HL-60 (cell line): Measurements from ENCODE around the gene PGC.

Experiments used
- CTCF ChIP-seq: IDR thresholded peaks from one replicate; pipeline ENCODE4 v1.5.1; 2011; ENCODE audit warnings: low read length, control low read depth, inconsistent platforms; ENCODE audit not compliant: insufficient read depth
- GABPA ChIP-seq: IDR thresholded peaks from 2 replicates; pipeline ENCODE4 v1.6.1; 2012; ENCODE audit warnings: low read depth
- POLR2AphosphoS5 ChIP-seq: IDR thresholded peaks from 2 replicates; pipeline ENCODE4 v1.6.1; 2012; ENCODE audit warnings: low read depth
- REST ChIP-seq: IDR thresholded peaks from 2 replicates; pipeline ENCODE4 v1.6.1; 2012; ENCODE audit warnings: low read depth; ENCODE audit not compliant: insufficient replicate concordance

GRCh38 chr6:41705996-41706835 lies 41.0 kb downstream of the PGC start:
- TF ChIP-seq CTCF: peak; percentile 64
- TF ChIP-seq POLR2AphosphoS5: no peak
- TF ChIP-seq GABPA: no peak
- no peak for TF ChIP-seq REST
